ENCODE results near the gene UTS2R.
A peak's percentile ranks its signal among the peaks of the same experiment; 100 is the strongest.

Gene UTS2R

DNA sequence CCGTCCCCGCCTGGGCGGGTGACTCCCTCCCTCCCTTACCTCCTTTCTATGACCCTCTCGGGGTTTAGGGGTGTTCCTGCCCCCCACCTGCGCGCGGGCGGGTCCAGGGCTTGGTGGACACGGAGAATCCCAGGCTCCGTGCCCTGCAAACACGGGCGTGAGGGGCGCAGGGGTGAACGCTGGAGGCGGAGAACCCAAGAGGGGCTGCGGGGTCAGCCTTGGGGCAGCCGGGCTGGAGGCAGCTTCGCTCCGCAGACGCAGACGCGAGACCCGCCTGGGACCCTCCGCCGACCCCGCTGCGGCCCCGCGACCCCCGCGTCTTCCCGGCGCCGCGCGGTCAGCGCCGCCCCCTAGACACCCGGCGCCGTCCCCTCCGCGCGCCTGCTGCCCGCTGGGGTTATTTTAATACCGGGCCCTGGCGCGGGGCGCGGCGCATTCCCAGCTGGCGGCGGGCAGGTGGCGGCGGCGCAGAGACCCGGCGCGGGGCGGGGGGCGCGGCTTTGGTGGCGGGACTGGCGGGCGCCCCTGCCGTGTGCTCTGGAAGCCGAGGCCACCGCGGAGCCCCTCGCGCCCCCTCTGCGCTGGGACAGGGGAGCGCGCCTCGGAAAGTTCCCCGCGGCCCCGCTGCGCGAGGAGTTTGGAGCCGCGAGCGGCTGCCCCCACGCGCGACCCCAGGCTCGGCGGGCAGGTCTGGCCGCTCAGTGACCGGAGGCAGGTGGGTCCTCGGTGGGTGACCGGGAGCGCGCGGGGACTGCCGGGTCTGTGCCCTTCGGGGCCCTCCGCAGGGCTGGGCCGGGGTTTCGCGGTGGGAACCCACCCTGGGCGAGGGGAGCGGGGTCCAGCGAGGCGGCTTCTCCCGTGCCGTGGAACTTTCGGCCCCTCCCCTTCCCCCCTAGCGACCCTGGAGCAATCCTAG, at the start of gene UTS2R:
UTS2R (plus strand) TSS at position 433 of the 916 bp plus-strand sequence. CDS start 2,560 bp downstream, outside the sequence.
- peaks cover 49% of the 10 kb centered on the region for H3K27me3 Mint-ChIP-seq
- H3K4me1 Mint-ChIP-seq (ENCODE audit: low read depth), result peaks cover 16% of the 10 kb centered on the region
- no peaks in the 10 kb centered on the region for H3K9me3 Mint-ChIP-seq
- no peaks in the 10 kb centered on the region for H3K36me3 Mint-ChIP-seq (ENCODE audit: low read depth)
- DNase-seq, result no peak
- H3K27ac Mint-ChIP-seq, result no peak within 1 kb of the TSS
- peak within 1 kb of the TSS; percentile 57 for H3K4me3 Mint-ChIP-seq

GRCh38 chr17:82321947-82322466, 49.6 kb upstream of the UTS2R start:
- H3K4me1 Mint-ChIP-seq (ENCODE audit: low read depth), result peaks cover 34% of the 10 kb centered on the region
- H3K9me3 Mint-ChIP-seq, result no peaks in the 10 kb centered on the region
- H3K4me3 Mint-ChIP-seq, result peak overlapping the region; percentile 86
- H3K36me3 Mint-ChIP-seq (ENCODE audit: low read depth), result peaks cover 31% of the 10 kb centered on the region
- H3K27me3 Mint-ChIP-seq, result no peaks in the 10 kb centered on the region
- no peak overlapping the region for H3K27ac Mint-ChIP-seq
- peak; percentile 66 for DNase-seq

- H3K36me3 Mint-ChIP-seq (ENCODE audit: low read depth), result peaks cover 29% of the 10 kb centered on the region
- peak overlapping the region; percentile 82 for H3K27ac Mint-ChIP-seq
- H3K9me3 Mint-ChIP-seq, result no peaks in the 10 kb centered on the region
- H3K4me1 Mint-ChIP-seq (ENCODE audit: low read depth), result peaks cover 34% of the 10 kb centered on the region
- DNase-seq, result peak; percentile 31
- H3K27me3 Mint-ChIP-seq, result no peaks in the 10 kb centered on the region
- peak overlapping the region; percentile 86 for H3K4me3 Mint-ChIP-seq
Observed at GRCh38 chr17:82322526-82323453, 48.8 kb upstream of the UTS2R start.

- Mint-ChIP-seq H3K36me3 (ENCODE audit: low read depth) (peaks cover 29% of the 10 kb centered on the region), H3K27ac (peak overlapping the region; percentile 66), H3K4me1 (ENCODE audit: low read depth) (peaks cover 34% of the 10 kb centered on the region), H3K27me3 (no peaks in the 10 kb centered on the region), H3K4me3 (peak overlapping the region; percentile 86), H3K9me3 (no peaks in the 10 kb centered on the region)
- peak; percentile 39 for DNase-seq
Observed at GRCh38 chr17:82323514-82324234, 47.9 kb upstream of the UTS2R start.

DNA sequence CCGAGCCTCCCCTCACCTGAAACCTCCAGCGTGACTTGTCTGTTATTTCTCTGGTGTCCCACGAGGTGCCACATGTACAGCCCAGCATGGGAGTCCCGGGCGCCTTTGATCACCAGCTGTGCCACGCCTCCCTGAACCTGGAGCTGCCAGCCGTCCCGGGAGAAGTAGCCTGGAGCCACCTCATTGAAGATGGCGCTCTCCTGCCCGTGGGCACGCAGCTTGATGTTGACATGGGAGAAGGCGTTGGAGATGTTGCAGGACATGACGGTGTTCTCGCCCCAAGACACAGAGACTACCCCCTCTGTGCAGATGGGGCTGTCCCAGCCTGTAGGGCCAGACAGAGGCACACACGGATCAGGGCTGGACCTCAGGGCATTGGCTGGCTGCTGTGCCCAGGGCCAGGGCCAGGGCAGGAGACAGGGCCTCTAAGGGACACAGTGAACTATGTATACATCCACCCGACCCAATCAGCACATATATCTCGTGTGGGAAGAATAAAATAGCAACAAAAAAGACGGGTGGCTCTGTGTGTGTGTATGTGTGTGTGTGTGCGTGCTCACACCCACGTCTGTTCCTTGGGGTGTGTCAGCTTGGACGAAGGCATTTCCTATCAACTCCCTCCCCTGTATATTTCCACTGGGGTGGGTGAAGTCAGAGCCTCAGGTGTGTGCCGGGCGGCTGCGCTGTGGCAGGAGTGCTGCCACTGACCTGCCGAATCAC, 46.8 kb upstream of the UTS2R start:
- Mint-ChIP-seq H3K27ac (peak overlapping the region; percentile 78), H3K9me3 (no peaks in the 10 kb centered on the region), H3K27me3 (no peaks in the 10 kb centered on the region), H3K4me1 (ENCODE audit: low read depth) (peaks cover 34% of the 10 kb centered on the region), H3K4me3 (peak overlapping the region; percentile 31), H3K36me3 (ENCODE audit: low read depth) (peaks cover 29% of the 10 kb centered on the region)
- peak; percentile 46 for DNase-seq

GRCh38 chr17:82325286-82326180, 46.0 kb upstream of the UTS2R start:
- Mint-ChIP-seq H3K9me3 (no peaks in the 10 kb centered on the region), H3K4me1 (ENCODE audit: low read depth) (peaks cover 34% of the 10 kb centered on the region), H3K36me3 (ENCODE audit: low read depth) (peaks cover 29% of the 10 kb centered on the region), H3K27ac (peak overlapping the region; percentile 78), H3K4me3 (peak overlapping the region; percentile 31), H3K27me3 (no peaks in the 10 kb centered on the region)
- DNase-seq, result no peak

- Mint-ChIP-seq H3K9me3 (no peaks in the 10 kb centered on the region), H3K27me3 (peaks cover 2% of the 10 kb centered on the region), H3K36me3 (ENCODE audit: low read depth) (peaks cover 22% of the 10 kb centered on the region), H3K4me1 (ENCODE audit: low read depth) (peaks cover 28% of the 10 kb centered on the region), H3K4me3 (no peak overlapping the region), H3K27ac (peak overlapping the region; percentile 11)
- DNase-seq, result peak; percentile 29
Observed at GRCh38 chr17:82327289-82327688, 44.3 kb upstream of the UTS2R start.

DNA sequence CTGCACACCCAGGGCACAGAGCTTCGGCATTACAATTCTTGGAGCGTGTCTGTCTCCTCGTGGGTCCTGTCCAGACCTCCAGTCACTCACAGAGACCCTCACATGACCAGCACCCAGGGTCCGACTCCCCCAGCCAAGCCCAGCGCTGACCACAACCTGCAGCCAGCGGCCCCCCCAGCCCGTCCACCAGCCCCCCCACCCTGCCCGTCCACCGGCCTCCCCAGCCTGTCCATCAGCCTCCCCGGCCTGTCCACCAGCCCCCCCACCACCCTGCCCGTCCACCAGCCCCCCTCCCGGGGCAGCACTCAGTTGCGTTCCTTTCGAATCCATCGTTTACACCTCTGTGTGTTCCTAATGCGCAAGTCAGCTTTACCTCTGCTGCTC, 43.8 kb upstream of the UTS2R start:
- Mint-ChIP-seq H3K9me3 (no peaks in the 10 kb centered on the region), H3K27ac (no peak overlapping the region), H3K27me3 (peaks cover 4% of the 10 kb centered on the region), H3K4me3 (no peak overlapping the region), H3K4me1 (ENCODE audit: low read depth) (peaks cover 29% of the 10 kb centered on the region), H3K36me3 (ENCODE audit: low read depth) (peaks cover 19% of the 10 kb centered on the region)
- no peak for DNase-seq

GRCh38 chr17:82328141-82328993, 43.2 kb upstream of the UTS2R start:
- peaks cover 7% of the 10 kb centered on the region for H3K27me3 Mint-ChIP-seq
- no peak overlapping the region for H3K4me3 Mint-ChIP-seq
- H3K4me1 Mint-ChIP-seq (ENCODE audit: low read depth), result peaks cover 29% of the 10 kb centered on the region
- H3K27ac Mint-ChIP-seq, result no peak overlapping the region
- peaks cover 16% of the 10 kb centered on the region for H3K36me3 Mint-ChIP-seq (ENCODE audit: low read depth)
- H3K9me3 Mint-ChIP-seq, result no peaks in the 10 kb centered on the region
- DNase-seq, result peak; percentile 33

DNA sequence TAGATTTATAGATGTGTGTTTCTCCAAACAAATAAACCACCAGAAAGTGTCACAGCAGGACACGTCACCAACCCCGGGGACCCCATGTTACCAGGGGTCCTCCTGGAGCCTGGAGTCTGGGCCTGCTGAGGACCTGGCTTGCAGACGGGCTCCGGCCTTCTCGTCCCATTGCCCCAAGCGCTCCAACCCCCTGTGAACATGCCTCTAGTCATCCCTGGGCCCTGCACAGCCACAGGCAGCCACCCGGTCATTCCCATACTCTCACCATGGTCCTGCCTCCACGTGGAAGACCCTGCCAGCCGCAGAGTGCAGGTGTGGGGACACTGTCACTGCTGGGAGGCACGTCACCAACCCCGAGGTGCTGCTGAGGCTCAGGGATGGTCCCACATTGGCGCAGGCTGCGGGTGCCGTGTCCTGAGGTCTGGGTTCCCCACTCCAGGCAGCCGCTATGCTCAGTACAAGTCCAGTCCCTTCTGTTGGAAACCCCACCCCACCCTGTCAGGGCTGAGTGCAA, 42.5 kb upstream of the UTS2R start:
- no peak overlapping the region for H3K27ac Mint-ChIP-seq
- no peaks in the 10 kb centered on the region for H3K9me3 Mint-ChIP-seq
- peaks cover 7% of the 10 kb centered on the region for H3K27me3 Mint-ChIP-seq
- peaks cover 26% of the 10 kb centered on the region for H3K4me1 Mint-ChIP-seq (ENCODE audit: low read depth)
- DNase-seq, result peak; percentile 28
- H3K4me3 Mint-ChIP-seq, result no peak overlapping the region
- peaks cover 12% of the 10 kb centered on the region for H3K36me3 Mint-ChIP-seq (ENCODE audit: low read depth)

- no peaks in the 10 kb centered on the region for H3K9me3 Mint-ChIP-seq
- peaks cover 8% of the 10 kb centered on the region for H3K36me3 Mint-ChIP-seq (ENCODE audit: low read depth)
- no peak overlapping the region for H3K27ac Mint-ChIP-seq
- peaks cover 26% of the 10 kb centered on the region for H3K4me1 Mint-ChIP-seq (ENCODE audit: low read depth)
- peak; percentile 27 for DNase-seq
- H3K27me3 Mint-ChIP-seq, result peaks cover 7% of the 10 kb centered on the region
- no peak overlapping the region for H3K4me3 Mint-ChIP-seq
Observed at GRCh38 chr17:82329683-82330321, 41.8 kb upstream of the UTS2R start.
